CD14-positive monocyte (primary cell): ENCODE measurements around the gene AEN. TPM values are rescaled to one million over a fixed set of nuclear protein-coding genes. Genes with fewer than 3 reads are reported as not detected.
A peak's percentile ranks its signal among the peaks of the same experiment; 100 is the strongest.

Experiments used
- DNase-seq, 3 donors: peaks; one replicate each; pipeline ENCODE4 v3.0.0-alpha.2; 2011 to 2022
- H2AFZ ChIP-seq: 2 replicates; pipeline ENCODE4 v1.6.0; 2012; ENCODE audit warnings: mild to moderate bottlenecking, low read depth, low read length, inconsistent platforms; ENCODE audit not compliant: insufficient read depth, poor library complexity, severe bottlenecking
- H3K27ac ChIP-seq, 2 donors: 1 replicate in 1 of 2; 2 replicates in 1 of 2; pipeline ENCODE4 v1.5.1; 2012 to 2013; ENCODE audit warnings: low read length in 2 of 2, control low read depth in 1 of 2, inconsistent platforms in 1 of 2, low read depth in 1 of 2, mild to moderate bottlenecking in 1 of 2
- H3K27me3 ChIP-seq, 2 donors: one replicate each; pipeline versions ENCODE4 v1.6.0 to v1.6.1; 2011 to 2013; ENCODE audit warnings: low read length in 2 of 2; ENCODE audit not compliant: control insufficient read depth in 2 of 2, insufficient read depth in 2 of 2
- H3K36me3 ChIP-seq, 2 donors: replicated peaks in 1 of 2; 1 replicate in 1 of 2; 2 replicates in 1 of 2; pipeline versions ENCODE4 v1.5.1 to v1.6.1; 2012 to 2013; ENCODE audit warnings: low read length in 2 of 2, control low read depth in 1 of 2, inconsistent platforms in 1 of 2, mild to moderate bottlenecking in 1 of 2; ENCODE audit not compliant: insufficient read depth in 2 of 2, control insufficient read depth in 1 of 2
- H3K4me1 ChIP-seq, 2 donors: 1 replicate in 1 of 2; 2 replicates in 1 of 2; pipeline versions ENCODE4 v1.5.1 to v1.6.1; 2012 to 2013; ENCODE audit warnings: low read length in 2 of 2, control low read depth in 1 of 2, inconsistent platforms in 1 of 2, mild to moderate bottlenecking in 1 of 2, moderate library complexity in 1 of 2; ENCODE audit not compliant: insufficient read depth in 2 of 2, control insufficient read depth in 1 of 2
- H3K4me2 ChIP-seq: replicated peaks from 2 replicates; pipeline ENCODE3; 2012; ENCODE audit warnings: low read length, moderate library complexity, mild to moderate bottlenecking; ENCODE audit not compliant: poor library complexity, severe bottlenecking; ENCODE audit errors: extremely low read depth
- H3K4me3 ChIP-seq, 3 experiments: fragments of 200-600 bp in 1 of 3; sonication (generic) in 1 of 3; replicated peaks in 1 of 3; 1 replicate in 2 of 3; 2 replicates in 1 of 3; pipeline ENCODE4 v1.5.1; 2011 to 2013; ENCODE audit warnings: low read length in 3 of 3, mild to moderate bottlenecking in 3 of 3, control low read depth in 2 of 3, low read depth in 2 of 3, inconsistent platforms in 1 of 3, moderate library complexity in 1 of 3
- H3K79me2 ChIP-seq: 2 replicates; pipeline ENCODE4 v1.6.0; 2012; ENCODE audit warnings: mild to moderate bottlenecking, control low read depth, inconsistent platforms, low read length, moderate library complexity; ENCODE audit not compliant: insufficient read depth
- H3K9ac ChIP-seq: 2 replicates; pipeline ENCODE4 v1.6.0; 2017; ENCODE audit warnings: low read length, mild to moderate bottlenecking; ENCODE audit not compliant: insufficient read depth, poor library complexity, severe bottlenecking
- H3K9me3 ChIP-seq, 2 donors: replicated peaks in 1 of 2; 1 replicate in 1 of 2; 2 replicates in 1 of 2; pipeline versions ENCODE4 v1.5.1 to v1.6.1; 2012 to 2013; ENCODE audit warnings: low read length in 2 of 2, control low read depth in 1 of 2; ENCODE audit not compliant: control insufficient read depth in 1 of 2, insufficient read depth in 1 of 2
- H4K20me1 ChIP-seq: 2 replicates; pipeline ENCODE4 v1.6.0; 2012; ENCODE audit warnings: mild to moderate bottlenecking, low read length, control low read depth, moderate library complexity; ENCODE audit not compliant: insufficient read depth
- H3K27ac Mint-ChIP-seq, 7 donors: one replicate each; pipeline ENCODE4 v1.8.0; 2020; ENCODE audit warnings: mild to moderate bottlenecking in 7 of 7, mixed read lengths in 7 of 7, moderate library complexity in 6 of 7, inconsistent platforms in 2 of 7
- H3K27me3 Mint-ChIP-seq, 3 donors: one replicate each; pipeline ENCODE4 v1.8.0; 2021 to 2022; ENCODE audit warnings: low read depth in 3 of 3, mild to moderate bottlenecking in 3 of 3, mixed read lengths in 3 of 3, moderate library complexity in 3 of 3, inconsistent platforms in 1 of 3
- H3K36me3 Mint-ChIP-seq, 2 donors: one replicate each; pipeline ENCODE4 v1.8.0; 2020; ENCODE audit warnings: mixed read lengths in 2 of 2, inconsistent platforms in 1 of 2, mild to moderate bottlenecking in 1 of 2
- H3K4me1 Mint-ChIP-seq: one replicate; pipeline ENCODE4 v1.8.0; 2020; ENCODE audit warnings: mild to moderate bottlenecking, mixed read lengths
- H3K4me3 Mint-ChIP-seq, 2 donors: one replicate each; pipeline ENCODE4 v1.8.0; 2020; ENCODE audit warnings: mild to moderate bottlenecking in 2 of 2, mixed read lengths in 2 of 2, moderate library complexity in 1 of 2
- H3K9me3 Mint-ChIP-seq, 7 donors: one replicate each; pipeline ENCODE4 v1.8.0; 2020 to 2022; ENCODE audit warnings: mixed read lengths in 7 of 7, mild to moderate bottlenecking in 6 of 7, moderate library complexity in 6 of 7, inconsistent platforms in 2 of 7
- WGBS: methylation state at CpG from one replicate; pipeline ENCODE4 v1.1.5; 2013; ENCODE audit warnings: missing lambda C conversion rate; ENCODE audit not compliant: insufficient coverage; 5-methylcytosine and 5-hydroxymethylcytosine counted together
- intact Hi-C, 2 donors: fragments of 100-400 bp; cut with micrococcal nuclease; formaldehyde crosslinking; loops; one replicate each; pipeline versions ENCODE4 v1.15.0 to v1.15.1; 2023
- polyA plus RNA-seq, 3 donors: library from polyadenylated mRNA; depleted of rRNA in 1 of 3; unstranded in 2 of 3; stranded (reverse) in 1 of 3; fragments of 300-500 nt in 2 of 3; fragments of >200 nt in 1 of 3; fragmentation: Illumina TruSeq in 2 of 3; gene quantifications; 1 replicate in 2 of 3; 2 replicates in 1 of 3; pipeline ENCODE4 v1.2.3, GENCODE V29; 2012 to 2021
- TF ChIP-seq, protein P1 (sequence below): fragments of 200-600 bp; IDR thresholded peaks from one replicate; pipeline ENCODE4 v1.8.0; 2022; ENCODE audit warnings: antibody characterized with exemption, mild to moderate bottlenecking

Gene AEN
- polyA plus RNA-seq, 3 donors, result 4.6 to 10.7 (median 6.3) TPM

DNA sequence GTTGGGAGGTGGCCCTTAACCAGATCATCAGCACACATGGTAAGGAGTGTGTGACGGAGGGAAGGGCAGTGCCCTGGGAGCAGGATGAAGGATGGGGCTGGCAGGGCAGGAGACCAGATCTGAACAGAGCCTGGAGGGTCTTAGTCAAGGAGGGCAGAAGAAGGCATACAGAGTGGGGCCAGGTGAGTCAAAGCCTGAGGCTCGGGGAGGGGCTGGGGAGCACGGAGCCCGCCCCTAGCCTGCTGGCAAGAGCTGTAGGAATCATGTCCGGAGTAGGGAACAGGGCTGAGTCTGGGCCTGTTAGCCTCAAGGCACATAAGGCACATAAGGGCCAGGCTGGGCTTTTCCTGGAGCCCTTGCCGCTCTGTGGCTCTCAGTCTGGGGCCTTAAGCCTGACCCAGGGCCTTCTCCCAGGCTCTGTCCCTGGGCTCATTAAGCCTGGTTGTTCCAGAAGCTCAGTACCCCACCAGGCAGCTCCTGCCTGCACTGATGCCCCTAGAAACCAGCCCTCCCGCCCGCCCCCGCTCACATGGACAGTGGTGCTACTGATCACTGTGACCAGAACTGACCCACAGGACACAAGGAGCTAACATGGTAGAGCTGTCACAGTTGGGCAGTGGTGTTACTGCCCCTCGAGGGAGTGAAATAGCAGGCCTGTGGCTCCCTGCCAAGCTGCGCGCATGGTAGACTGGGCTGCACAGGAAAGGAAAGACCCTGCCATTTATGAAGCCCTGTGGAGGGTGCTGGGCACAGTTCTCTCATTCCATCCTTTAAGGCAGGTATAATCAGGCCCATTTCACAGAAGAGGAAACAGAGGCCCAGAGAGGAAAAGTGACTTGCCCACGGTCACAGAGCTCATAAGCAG is 32.3 kb downstream of the AEN start:
- Histone ChIP-seq H3K27ac (no peak overlapping the region), H3K4me3 (no peak overlapping the region), H3K4me1 (no peaks in the 10 kb centered on the region), H3K9me3 (no peaks in the 10 kb centered on the region), H3K9ac (no peak overlapping the region), H2AFZ (no peak overlapping the region), H3K4me2 (no peak overlapping the region), H4K20me1 (no peaks in the 10 kb centered on the region), H3K36me3 (no peaks in the 10 kb centered on the region), H3K27me3 (no peaks in the 10 kb centered on the region), H3K79me2 (no peaks in the 10 kb centered on the region)
- Mint-ChIP-seq H3K4me1 (peaks cover 5% of the 10 kb centered on the region), H3K27ac (peak overlapping the region in 1 of 7 donors; percentile 25), H3K27me3 (peaks cover 0 to 2% (median 2%) of the 10 kb centered on the region in 3 donors), H3K36me3 (peaks cover 0 to 2% of the 10 kb centered on the region in 2 donors), H3K4me3 (no peak overlapping the region), H3K9me3 (peaks cover 0 to 2% (median 0%) of the 10 kb centered on the region in 7 donors)
- WGBS, result 92% methylated on average over 10 of the region's 13 CpGs
- TF ChIP-seq, protein P1, sequence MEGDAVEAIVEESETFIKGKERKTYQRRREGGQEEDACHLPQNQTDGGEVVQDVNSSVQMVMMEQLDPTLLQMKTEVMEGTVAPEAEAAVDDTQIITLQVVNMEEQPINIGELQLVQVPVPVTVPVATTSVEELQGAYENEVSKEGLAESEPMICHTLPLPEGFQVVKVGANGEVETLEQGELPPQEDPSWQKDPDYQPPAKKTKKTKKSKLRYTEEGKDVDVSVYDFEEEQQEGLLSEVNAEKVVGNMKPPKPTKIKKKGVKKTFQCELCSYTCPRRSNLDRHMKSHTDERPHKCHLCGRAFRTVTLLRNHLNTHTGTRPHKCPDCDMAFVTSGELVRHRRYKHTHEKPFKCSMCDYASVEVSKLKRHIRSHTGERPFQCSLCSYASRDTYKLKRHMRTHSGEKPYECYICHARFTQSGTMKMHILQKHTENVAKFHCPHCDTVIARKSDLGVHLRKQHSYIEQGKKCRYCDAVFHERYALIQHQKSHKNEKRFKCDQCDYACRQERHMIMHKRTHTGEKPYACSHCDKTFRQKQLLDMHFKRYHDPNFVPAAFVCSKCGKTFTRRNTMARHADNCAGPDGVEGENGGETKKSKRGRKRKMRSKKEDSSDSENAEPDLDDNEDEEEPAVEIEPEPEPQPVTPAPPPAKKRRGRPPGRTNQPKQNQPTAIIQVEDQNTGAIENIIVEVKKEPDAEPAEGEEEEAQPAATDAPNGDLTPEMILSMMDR, result no peak
- intact Hi-C loops, result loop anchor here in 1 of 2 donors (5.0 kb wide), 1 partner anchor 41 kb away; no protein-coding TSS in a partner anchor
- DNase-seq, result no peak

DNA sequence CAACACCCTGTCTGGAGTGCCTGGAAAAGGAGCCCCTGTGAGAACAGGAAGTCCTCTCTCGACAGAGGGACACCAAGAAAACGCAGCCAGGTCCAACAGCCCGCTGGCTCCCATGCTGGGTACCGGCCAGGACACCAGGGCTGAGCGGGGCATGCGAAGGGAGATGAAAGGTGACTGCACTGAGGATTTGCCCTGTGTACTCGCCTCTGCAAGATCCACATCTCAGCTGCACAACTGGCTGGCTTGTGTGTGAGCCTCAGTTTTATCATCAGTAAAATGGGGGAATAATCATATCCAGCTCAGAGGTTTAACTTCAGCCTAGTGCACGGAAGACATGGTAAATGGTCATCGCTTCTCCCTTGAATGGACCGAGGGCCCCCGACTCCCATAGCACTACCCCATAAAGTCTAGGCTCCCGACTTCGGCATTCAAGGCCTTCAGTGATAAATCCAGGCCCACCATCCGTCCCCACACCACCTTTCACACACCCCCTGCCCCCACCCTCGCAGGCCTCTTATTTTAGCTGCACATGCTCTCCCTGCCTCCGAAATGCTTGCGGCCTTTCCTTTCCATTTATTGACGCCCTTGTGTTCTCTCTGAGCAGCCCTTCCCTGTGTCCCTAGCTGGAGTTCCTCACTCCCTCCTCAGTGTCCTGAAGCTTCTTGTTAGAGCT is 33.4 kb downstream of the AEN start:
- no peaks in the 10 kb centered on the region for H4K20me1 ChIP-seq
- H3K9me3 Mint-ChIP-seq, result no peaks in the 10 kb centered on the region
- peaks cover 4% of the 10 kb centered on the region for H3K4me1 Mint-ChIP-seq
- no peak overlapping the region for H3K9ac ChIP-seq
- no peak for DNase-seq
- H3K36me3 Mint-ChIP-seq, result peaks cover 0 to 2% of the 10 kb centered on the region in 2 donors
- no peaks in the 10 kb centered on the region for H3K79me2 ChIP-seq
- intact Hi-C loops, result loop anchor here in 1 of 2 donors (5.0 kb wide), 1 partner anchor 42 kb away; no protein-coding TSS in a partner anchor
- no peaks in the 10 kb centered on the region for H3K9me3 ChIP-seq
- no peak overlapping the region for H3K4me2 ChIP-seq
- H3K27ac Mint-ChIP-seq, result no peak overlapping the region
- 92% methylated on average over 17 of the region's 18 CpGs for WGBS
- TF ChIP-seq, protein P1, result no peak
- H3K4me1 ChIP-seq, result no peaks in the 10 kb centered on the region
- H3K36me3 ChIP-seq, result no peaks in the 10 kb centered on the region
- H3K4me3 ChIP-seq, result no peak overlapping the region
- no peak overlapping the region for H2AFZ ChIP-seq
- H3K27ac ChIP-seq, result no peak overlapping the region
- H3K4me3 Mint-ChIP-seq, result no peak overlapping the region
- no peaks in the 10 kb centered on the region for H3K27me3 ChIP-seq
- peaks cover 2 to 3% (median 2%) of the 10 kb centered on the region in 3 donors for H3K27me3 Mint-ChIP-seq
